Hepatocyte (in vitro differentiated cells): ENCODE measurements around the gene TNNT2. TPM values are rescaled to one million over a fixed set of nuclear protein-coding genes. Genes with fewer than 3 reads are reported as not detected.

ENCODE experiments used
- DNase-seq: peaks from one replicate; pipeline ENCODE4 v3.0.0-alpha.2; 2016; ENCODE audit warnings: low spot score
- H2AFZ ChIP-seq: fragments of 200-600 bp; sonication (generic); 2 replicates; pipeline ENCODE4 v1.6.0; 2016; ENCODE audit warnings: antibody characterized with exemption, mild to moderate bottlenecking
- H3K27ac ChIP-seq: fragments of 200-600 bp; sonication (generic); 2 replicates; pipeline ENCODE4 v1.5.1; 2016; ENCODE audit warnings: mild to moderate bottlenecking
- H3K27me3 ChIP-seq: fragments of 200-600 bp; sonication (generic); 2 replicates; pipeline ENCODE4 v1.6.1; 2016
- H3K36me3 ChIP-seq: fragments of 200-600 bp; sonication (generic); replicated peaks from 2 replicates; pipeline ENCODE4 v1.5.1; 2016; ENCODE audit warnings: low read depth; ENCODE audit not compliant: insufficient read depth
- H3K4me1 ChIP-seq: fragments of 200-600 bp; sonication (generic); 2 replicates; pipeline ENCODE4 v1.5.1; 2016; ENCODE audit warnings: mild to moderate bottlenecking, moderate library complexity; ENCODE audit not compliant: insufficient read depth
- H3K4me2 ChIP-seq: fragments of 200-600 bp; sonication (generic); 2 replicates; pipeline ENCODE4 v1.6.0; 2016
- H3K4me3 ChIP-seq: fragments of 200-600 bp; sonication (generic); 2 replicates; pipeline ENCODE4 v1.5.1; 2016; ENCODE audit warnings: mild to moderate bottlenecking
- H3K79me2 ChIP-seq: fragments of 200-600 bp; sonication (generic); 2 replicates; pipeline ENCODE4 v1.6.0; 2017; ENCODE audit warnings: mild to moderate bottlenecking
- H3K9me2 ChIP-seq: fragments of 200-600 bp; sonication (generic); replicated peaks from 2 replicates; pipeline ENCODE4 v1.6.0; 2017; ENCODE audit warnings: mild to moderate bottlenecking; ENCODE audit not compliant: insufficient read depth
- H3K9me3 ChIP-seq: fragments of 200-600 bp; sonication (generic); 2 replicates; pipeline ENCODE4 v1.5.1; 2016; ENCODE audit warnings: low read depth, mild to moderate bottlenecking
- H4K20me1 ChIP-seq: fragments of 200-600 bp; sonication (generic); 2 replicates; pipeline ENCODE4 v1.6.0; 2016; ENCODE audit warnings: mild to moderate bottlenecking; ENCODE audit not compliant: insufficient read depth, poor library complexity, severe bottlenecking
- CTCF ChIP-seq: fragments of 200-600 bp; sonication (generic); IDR thresholded peaks from 2 replicates; pipeline ENCODE4 v1.5.1; 2016; ENCODE audit warnings: antibody characterized with exemption, mild to moderate bottlenecking; ENCODE audit not compliant: poor library complexity
- EZH2 ChIP-seq: fragments of 200-600 bp; sonication (generic); IDR thresholded peaks from 2 replicates; pipeline ENCODE4 v1.6.1; 2016; ENCODE audit warnings: antibody characterized with exemption, mild to moderate bottlenecking, borderline replicate concordance
- EZH2phosphoT487 ChIP-seq: fragments of 200-600 bp; sonication (generic); IDR thresholded peaks from one replicate; pipeline ENCODE4 v1.6.1; 2018; ENCODE audit warnings: antibody characterized with exemption, mild to moderate bottlenecking, low read depth, moderate library complexity; ENCODE audit not compliant: unreplicated experiment, severe bottlenecking
- WGBS: methylation state at CpG from one replicate; pipeline ENCODE4 v1.1.6; 2016; ENCODE audit warnings: low lambda C conversion rate; ENCODE audit errors: missing lambda C conversion rate; 5-methylcytosine and 5-hydroxymethylcytosine counted together
- polyA plus RNA-seq: library from polyadenylated mRNA; unstranded; fragments of >200 nt; fragmentation: Nextera tagmentation; extraction: Ambion mirVana; gene quantifications from 2 replicates; pipeline ENCODE4 v1.2.1, GENCODE V29; 2016
- total RNA-seq: library from RNA; depleted of rRNA; stranded (reverse); fragments of >200 nt; gene quantifications from 2 replicates; pipeline ENCODE4 v1.2.3, GENCODE V29; 2014

Gene TNNT2
- total and polyA plus RNA-seq, 2 experiments from 2014 or later, result 25.9 to 33.5 TPM

GRCh38 chr1:201389051-201389450 is 11.6 kb upstream of the TNNT2 start:
- TF ChIP-seq CTCF (no peak), EZH2phosphoT487 (no peak), EZH2 (no peak)
- H3K9me2 ChIP-seq, result no peaks in the 10 kb centered on the region
- no peak overlapping the region for H3K4me3 ChIP-seq
- peaks cover 39% of the 10 kb centered on the region for H3K79me2 ChIP-seq
- H3K4me2 ChIP-seq, result no peak overlapping the region
- H4K20me1 ChIP-seq, result peaks cover 14% of the 10 kb centered on the region
- H3K36me3 ChIP-seq, result no peaks in the 10 kb centered on the region
- H3K4me1 ChIP-seq, result peaks cover 15% of the 10 kb centered on the region
- no peak overlapping the region for H3K27ac ChIP-seq
- H2AFZ ChIP-seq, result no peak overlapping the region
- H3K27me3 ChIP-seq, result no peaks in the 10 kb centered on the region
- H3K9me3 ChIP-seq, result no peaks in the 10 kb centered on the region
- WGBS, result 70% methylated on average over 12 of the region's 12 CpGs
- DNase-seq, result no peak

- Histone ChIP-seq H3K4me3 (no peak overlapping the region), H3K27ac (no peak overlapping the region), H4K20me1 (peaks cover 8% of the 10 kb centered on the region), H3K36me3 (no peaks in the 10 kb centered on the region), H3K27me3 (no peaks in the 10 kb centered on the region), H3K9me2 (no peaks in the 10 kb centered on the region), H2AFZ (no peak overlapping the region), H3K4me1 (peaks cover 16% of the 10 kb centered on the region), H3K79me2 (peaks cover 12% of the 10 kb centered on the region), H3K9me3 (no peaks in the 10 kb centered on the region), H3K4me2 (no peak overlapping the region)
- 91% methylated on average over 8 of the region's 8 CpGs for WGBS
- TF ChIP-seq CTCF (no peak), EZH2 (no peak), EZH2phosphoT487 (no peak)
- DNase-seq, result no peak
These were observed 8.7 kb upstream of the TNNT2 start for GRCh38 chr1:201386208-201386607.

GRCh38 chr1:201385299-201385891 is 7.9 kb upstream of the TNNT2 start:
- Histone ChIP-seq H3K9me2 (no peaks in the 10 kb centered on the region), H3K4me2 (no peak overlapping the region), H3K9me3 (no peaks in the 10 kb centered on the region), H3K27ac (no peak overlapping the region), H3K79me2 (peaks cover 8% of the 10 kb centered on the region), H2AFZ (no peak overlapping the region), H3K27me3 (no peaks in the 10 kb centered on the region), H3K36me3 (no peaks in the 10 kb centered on the region), H4K20me1 (peaks cover 6% of the 10 kb centered on the region), H3K4me3 (no peak overlapping the region), H3K4me1 (peaks cover 16% of the 10 kb centered on the region)
- TF ChIP-seq CTCF, result peak; percentile 69
- TF ChIP-seq EZH2, result no peak
- peak; percentile 81 for DNase-seq
- 76% methylated on average over 8 of the region's 8 CpGs for WGBS
